Naive thymus-derived CD8-positive, alpha-beta T cell (primary cell): ENCODE results near the gene CPSF4L. TPM values are rescaled to one million over a fixed set of nuclear protein-coding genes. Genes with fewer than 3 reads are reported as not detected.
A peak's percentile ranks its signal among the peaks of the same experiment; 100 is the strongest.

Experiments used
- ATAC-seq, 2 donors: fragments of 150-1000 bp; cut with Tn5 transposase in 1 of 2; sonication (Bioruptor Pico), chemical (Tn5 transposase) in 1 of 2; 1 replicate in 1 of 2; 2 replicates in 1 of 2; pipeline ENCODE4 v1.10.0; 2021; ENCODE audit warnings: mild to moderate bottlenecking in 2 of 2, moderate library complexity in 2 of 2
- POLR2A ChIA-PET: fragments of 350-600 bp; sonication (Branson Sonifier 250); formaldehyde crosslinking; loops from one replicate; lab custom pipeline; 2021; ENCODE audit warnings: antibody characterized with exemption; lab: Charles Lee
- DNase-seq, 10 donors: peaks; one replicate each; pipeline versions ENCODE4 v3.0.0 to v3.0.0-alpha.2; 2020 to 2022
- H3K27ac Mint-ChIP-seq, 10 donors: one replicate each; pipeline ENCODE4 v1.8.0; 2020 to 2022; ENCODE audit warnings: mild to moderate bottlenecking in 10 of 10, mixed read lengths in 10 of 10, moderate library complexity in 4 of 10, inconsistent platforms in 1 of 10
- H3K27me3 Mint-ChIP-seq, 5 donors: one replicate each; pipeline ENCODE4 v1.8.0; 2021 to 2022; ENCODE audit warnings: mixed read lengths in 5 of 5
- H3K36me3 Mint-ChIP-seq, 3 donors: one replicate each; pipeline ENCODE4 v1.8.0; 2020 to 2022; ENCODE audit warnings: mixed read lengths in 3 of 3, mild to moderate bottlenecking in 2 of 3, inconsistent platforms in 1 of 3
- H3K4me1 Mint-ChIP-seq, 4 donors: one replicate each; pipeline ENCODE4 v1.8.0; 2021 to 2022; ENCODE audit warnings: mixed read lengths in 4 of 4
- H3K4me3 Mint-ChIP-seq, 10 donors: one replicate each; pipeline ENCODE4 v1.8.0; 2020 to 2022; ENCODE audit warnings: mild to moderate bottlenecking in 10 of 10, mixed read lengths in 10 of 10, moderate library complexity in 6 of 10, inconsistent platforms in 1 of 10
- H3K9me3 Mint-ChIP-seq, 9 donors: one replicate each; pipeline ENCODE4 v1.8.0; 2020 to 2022; ENCODE audit warnings: mixed read lengths in 9 of 9, mild to moderate bottlenecking in 3 of 9, inconsistent platforms in 1 of 9, moderate library complexity in 1 of 9
- polyA plus RNA-seq, 3 donors: library from polyadenylated mRNA; unstranded; fragments of 300-500 nt; fragmentation: Illumina TruSeq; gene quantifications; one replicate each; pipeline ENCODE4 v1.2.3, GENCODE V29; 2021
- total RNA-seq, 8 experiments: library from RNA in 2 of 8; stranded (reverse) in 2 of 8; gene quantifications; one replicate each; pipeline ENCODE4 v1.2.3 and lab custom pipeline; 2021 to 2026

The CPSF4L gene
- total and polyA plus RNA-seq, 5 experiments from 2014 or later = not detected

DNA sequence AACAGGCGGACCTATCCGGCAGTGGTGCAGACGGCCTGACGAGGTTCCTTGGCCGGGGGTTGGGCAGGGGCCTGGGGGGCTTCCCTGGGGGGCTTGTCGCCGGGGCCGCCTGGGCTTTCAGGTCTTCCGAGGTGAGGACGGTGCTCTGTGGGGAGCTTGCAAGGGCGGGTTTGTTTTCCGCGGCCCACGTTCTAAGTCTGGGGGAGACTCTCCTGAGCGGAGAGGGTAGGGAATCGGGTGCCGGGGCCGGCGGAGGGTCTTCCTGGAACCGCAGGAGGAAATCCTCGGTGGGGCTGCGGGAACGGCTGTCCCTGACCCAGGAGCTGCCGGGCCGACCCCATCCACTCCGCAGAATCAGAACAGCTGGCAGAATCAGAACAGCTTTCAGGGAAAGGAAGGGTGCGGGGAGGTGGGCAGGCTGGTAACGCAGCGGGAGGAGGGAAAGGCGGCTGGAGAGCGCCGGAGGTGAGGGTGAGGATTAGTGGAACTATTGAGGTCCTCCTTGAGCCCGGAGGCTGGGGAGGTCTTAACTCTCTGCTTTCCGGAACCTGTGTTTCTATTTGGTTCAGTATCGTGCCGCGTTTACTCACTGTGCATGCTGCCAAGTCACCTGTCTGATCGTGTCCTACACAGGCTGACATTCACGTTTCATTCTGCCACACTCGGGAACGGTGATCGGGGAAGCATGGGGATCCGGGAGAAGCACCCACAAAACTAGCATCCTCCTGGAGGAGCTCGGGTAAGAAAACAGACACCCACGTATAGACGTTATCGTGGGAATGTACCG lies 28.9 kb downstream of the CPSF4L start:
- peaks cover 32 to 74% (median 71%) of the 10 kb centered on the region in 4 donors for H3K4me1 Mint-ChIP-seq
- no peaks in the 10 kb centered on the region for H3K9me3 Mint-ChIP-seq
- POLR2A ChIA-PET = interaction anchor here (0.6 to 4.0 kb wide), 13 partner anchors 10 to 506 kb away, joined by 3 to 59 read pairs (median 8); partner anchors contain the start of gene COG1
- H3K36me3 Mint-ChIP-seq = peaks cover 0 to 19% (median 11%) of the 10 kb centered on the region in 3 donors
- DNase-seq = peak in 2 of 10 donors; percentile 4 to 15
- H3K27me3 Mint-ChIP-seq = no peaks in the 10 kb centered on the region
- peak overlapping the region; percentile 94 to 99 (median 97) for H3K27ac Mint-ChIP-seq
- H3K4me3 Mint-ChIP-seq = peak overlapping the region; percentile 87 to 97 (median 92)
- ATAC-seq = peak; percentile 58 to 63

GRCh38 chr17:73231841-73232586 lies 29.7 kb downstream of the CPSF4L start:
- H3K27me3 Mint-ChIP-seq = no peaks in the 10 kb centered on the region
- H3K9me3 Mint-ChIP-seq = no peaks in the 10 kb centered on the region
- peak; percentile 85 to 92 for ATAC-seq
- H3K4me1 Mint-ChIP-seq = peaks cover 30 to 74% (median 71%) of the 10 kb centered on the region in 4 donors
- POLR2A ChIA-PET = interaction anchor here (0.6 to 4.0 kb wide), 22 partner anchors 8 to 505 kb away, joined by 3 to 59 read pairs (median 4); partner anchors contain the start of genes COG1 and SLC39A11
- peak overlapping the region; percentile 94 to 99 (median 97) for H3K27ac Mint-ChIP-seq
- H3K4me3 Mint-ChIP-seq = peak overlapping the region; percentile 87 to 97 (median 92)
- DNase-seq = peak; percentile 93 to 97 (median 96)
- peaks cover 0 to 21% (median 11%) of the 10 kb centered on the region in 3 donors for H3K36me3 Mint-ChIP-seq

DNA sequence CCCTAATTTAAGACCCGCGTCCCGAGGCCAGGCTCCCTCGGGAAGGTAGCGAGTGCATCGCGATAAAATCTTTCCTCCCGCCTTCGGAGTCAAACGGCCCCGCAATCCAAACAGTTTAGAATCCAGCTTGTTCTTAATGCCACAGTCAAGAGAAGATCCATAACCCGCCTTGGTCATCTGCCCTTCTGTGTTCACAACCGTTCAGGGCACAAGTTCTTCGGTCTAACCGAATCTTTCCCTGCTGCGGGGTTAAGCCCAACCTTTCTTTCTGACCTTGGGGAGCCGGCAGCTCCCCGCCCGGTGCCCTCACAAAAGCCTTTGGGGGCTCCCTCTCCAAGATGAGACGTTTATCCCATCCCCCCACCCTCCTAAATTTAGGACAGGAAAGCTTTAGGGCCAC lies 30.3 kb downstream of the CPSF4L start:
- Mint-ChIP-seq H3K9me3 (no peaks in the 10 kb centered on the region), H3K27me3 (no peaks in the 10 kb centered on the region), H3K36me3 (peaks cover 0 to 24% (median 11%) of the 10 kb centered on the region in 3 donors), H3K4me1 (peaks cover 30 to 78% (median 71%) of the 10 kb centered on the region in 4 donors), H3K27ac (peak overlapping the region; percentile 92 to 99 (median 97)), H3K4me3 (peak overlapping the region; percentile 87 to 97 (median 92))
- DNase-seq (peak in 2 of 10 donors; percentile 7 to 9), ATAC-seq (no peak)
- POLR2A ChIA-PET = interaction anchor here (0.6 to 4.0 kb wide), 16 partner anchors 9 to 139 kb away, joined by 3 to 59 read pairs (median 4); partner anchors contain the start of genes COG1 and SLC39A11

- Mint-ChIP-seq H3K4me1 (peaks cover 26 to 77% (median 68%) of the 10 kb centered on the region in 4 donors), H3K27ac (peak overlapping the region in 8 of 10 donors; percentile 63 to 97 (median 78)), H3K36me3 (peaks cover 0 to 14% (median 0%) of the 10 kb centered on the region in 3 donors), H3K4me3 (peak overlapping the region; percentile 39 to 97 (median 92)), H3K9me3 (no peaks in the 10 kb centered on the region), H3K27me3 (no peaks in the 10 kb centered on the region)
- ATAC-seq (no peak), DNase-seq (no peak)
- POLR2A ChIA-PET = interaction anchor here (0.6 to 4.0 kb wide), 2 partner anchors 35 to 49 kb away, joined by 6 to 59 read pairs; partner anchors contain the start of gene COG1
Measured at GRCh38 chr17:73230088-73230487, 31.6 kb downstream of the CPSF4L start.

- ATAC-seq (no peak), DNase-seq (no peak)
- H3K4me1 Mint-ChIP-seq = peaks cover 29 to 79% (median 72%) of the 10 kb centered on the region in 4 donors
- H3K27me3 Mint-ChIP-seq = no peaks in the 10 kb centered on the region
- POLR2A ChIA-PET = no interaction called here
- peak overlapping the region in 9 of 10 donors; percentile 1 to 86 (median 50) for H3K27ac Mint-ChIP-seq
- H3K36me3 Mint-ChIP-seq = peaks cover 0 to 16% (median 0%) of the 10 kb centered on the region in 3 donors
- peak overlapping the region in 9 of 10 donors; percentile 12 to 71 (median 29) for H3K4me3 Mint-ChIP-seq
- no peaks in the 10 kb centered on the region for H3K9me3 Mint-ChIP-seq
Measured at GRCh38 chr17:73228748-73229236, 32.9 kb downstream of the CPSF4L start.

- H3K27ac Mint-ChIP-seq = peak overlapping the region in 4 of 10 donors; percentile 1 to 85 (median 42)
- POLR2A ChIA-PET = interaction anchor here (0.6 to 0.7 kb wide), 2 partner anchors 18 to 85 kb away, joined by 4 to 5 read pairs; no protein-coding TSS in a partner anchor
Measured at GRCh38 chr17:73227944-73228343, 33.7 kb downstream of the CPSF4L start.

GRCh38 chr17:73227379-73227778 lies 34.3 kb downstream of the CPSF4L start:
- no peaks in the 10 kb centered on the region for H3K27me3 Mint-ChIP-seq
- POLR2A ChIA-PET = interaction anchor here (0.6 to 0.7 kb wide), 2 partner anchors 80 to 85 kb away, joined by 4 to 5 read pairs; no protein-coding TSS in a partner anchor
- H3K27ac Mint-ChIP-seq = peak overlapping the region in 8 of 10 donors; percentile 1 to 70 (median 16)
- H3K9me3 Mint-ChIP-seq = no peaks in the 10 kb centered on the region
- peaks cover 0 to 27% (median 0%) of the 10 kb centered on the region in 3 donors for H3K36me3 Mint-ChIP-seq
- DNase-seq (no peak), ATAC-seq (no peak)
- peak overlapping the region in 6 of 10 donors; percentile 16 to 28 (median 20) for H3K4me3 Mint-ChIP-seq
- peaks cover 24 to 68% (median 62%) of the 10 kb centered on the region in 4 donors for H3K4me1 Mint-ChIP-seq

More at GRCh38 chr17:73227944-73228343, 33.7 kb downstream of the CPSF4L start:
- Mint-ChIP-seq H3K4me1 (peaks cover 25 to 72% (median 65%) of the 10 kb centered on the region in 4 donors), H3K27me3 (no peaks in the 10 kb centered on the region), H3K4me3 (peak overlapping the region in 4 of 10 donors; percentile 11 to 28 (median 22)), H3K9me3 (no peaks in the 10 kb centered on the region), H3K36me3 (peaks cover 0 to 25% (median 0%) of the 10 kb centered on the region in 3 donors)
- no peak for ATAC-seq
- DNase-seq = no peak

GRCh38 chr17:73226556-73227172 lies 35.0 kb downstream of the CPSF4L start:
- DNase-seq (no peak), ATAC-seq (no peak)
- H3K9me3 Mint-ChIP-seq = no peaks in the 10 kb centered on the region
- peak overlapping the region in 2 of 10 donors; percentile 32 to 70 for H3K27ac Mint-ChIP-seq
- POLR2A ChIA-PET = no interaction called here
- H3K4me1 Mint-ChIP-seq = peaks cover 24 to 67% (median 63%) of the 10 kb centered on the region in 4 donors
- peak overlapping the region in 3 of 10 donors; percentile 7 to 16 (median 15) for H3K4me3 Mint-ChIP-seq
- H3K36me3 Mint-ChIP-seq = peaks cover 0 to 29% (median 0%) of the 10 kb centered on the region in 3 donors
- H3K27me3 Mint-ChIP-seq = no peaks in the 10 kb centered on the region

GRCh38 chr17:73224663-73225305 lies 36.9 kb downstream of the CPSF4L start:
- H3K36me3 Mint-ChIP-seq = peaks cover 0 to 44% (median 0%) of the 10 kb centered on the region in 3 donors
- H3K27ac Mint-ChIP-seq = peak overlapping the region in 9 of 10 donors; percentile 14 to 87 (median 47)
- H3K4me1 Mint-ChIP-seq = peaks cover 16 to 50% (median 46%) of the 10 kb centered on the region in 4 donors
- no peaks in the 10 kb centered on the region for H3K27me3 Mint-ChIP-seq
- H3K9me3 Mint-ChIP-seq = no peaks in the 10 kb centered on the region
- no peak overlapping the region for H3K4me3 Mint-ChIP-seq
- POLR2A ChIA-PET = no interaction called here
- no peak for ATAC-seq
- DNase-seq = no peak

DNA sequence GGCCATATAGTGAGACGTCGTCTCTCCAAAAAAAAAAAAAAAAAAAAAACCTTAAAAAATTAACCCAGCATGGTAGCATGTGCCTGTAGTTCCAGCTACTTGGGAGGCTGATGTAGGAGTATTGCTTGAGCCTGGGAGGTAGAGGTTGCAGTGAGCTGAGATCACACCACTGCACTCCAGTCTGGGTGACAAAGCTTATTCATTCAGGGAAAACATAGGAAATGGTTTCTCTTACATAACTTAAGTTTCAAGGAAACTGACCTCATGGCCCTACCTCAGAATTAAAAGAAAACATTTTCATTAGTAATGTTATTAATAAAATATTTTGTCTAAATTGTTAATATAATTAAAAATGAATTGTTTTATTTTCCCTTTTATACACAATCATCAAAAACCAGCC lies 37.4 kb downstream of the CPSF4L start:
- Mint-ChIP-seq H3K27ac (peak overlapping the region in 6 of 10 donors; percentile 14 to 87 (median 53)), H3K27me3 (no peaks in the 10 kb centered on the region)
- POLR2A ChIA-PET = no interaction called here

More for the DNA sequence above, 37.4 kb downstream of the CPSF4L start:
- peaks cover 13 to 47% (median 43%) of the 10 kb centered on the region in 4 donors for H3K4me1 Mint-ChIP-seq
- ATAC-seq (no peak), DNase-seq (no peak)
- H3K36me3 Mint-ChIP-seq = peaks cover 0 to 48% (median 0%) of the 10 kb centered on the region in 3 donors
- no peaks in the 10 kb centered on the region for H3K9me3 Mint-ChIP-seq
- no peak overlapping the region for H3K4me3 Mint-ChIP-seq
